ENCODE results near the gene BORCS6. TPM values are rescaled to one million over a fixed set of nuclear protein-coding genes. Genes with fewer than 3 reads are reported as not detected.
A peak's percentile ranks its signal among the peaks of the same experiment; 100 is the strongest.

Gene BORCS6
- total and polyA plus RNA-seq, 9 of the 15 experiments (the other 6 are each of a cell fraction or from before 2014, with no cell fraction given) = 0.01 to 7.4 (median 2.3) TPM

- TF ChIP-seq TBP (optimal IDR thresholded peaks at IDR 0.05; ENCODE audit: low read depth, low read length) (peak; percentile 99), CHD2 (IDR thresholded peaks at IDR 0.05; ENCODE audit: low read depth, low read length) (peak; percentile 34; the same call in 1 of the 2 replicates), BHLHE40 (IDR thresholded peaks at IDR 0.05; ENCODE audit: low read length) (peak; percentile 31), ZNF436 (CRISPR knock-in tag; IDR thresholded peaks at IDR 0.05) (no peak), TARDBP (IDR thresholded peaks at IDR 0.05) (peak; percentile 15; the same call in 1 of the 2 replicates), ZC3H8 (IDR thresholded peaks at IDR 0.05) (peak; percentile 72; the same call in 1 of the 2 replicates), KLF13 (tag; IDR thresholded peaks at IDR 0.05; ENCODE audit: borderline replicate concordance, low read depth) (no peak), PHF21A (IDR thresholded peaks at IDR 0.05; ENCODE audit: borderline replicate concordance, low read depth) (peak; percentile 79; the same call in 1 of the 2 replicates), DDX20 (tag; IDR thresholded peaks at IDR 0.05; ENCODE audit: low read depth) (no peak), STAT5A (IDR thresholded peaks at IDR 0.05; ENCODE audit: borderline replicate concordance, low read length) (no peak), TAF1 (IDR thresholded peaks at IDR 0.05; ENCODE audit: control insufficient read depth, extremely low read depth, insufficient read depth, low read length, severe bottlenecking) (no peak), BDP1 (IDR thresholded peaks at IDR 0.05; ENCODE audit: insufficient read depth, insufficient read length) (peak; percentile 65), ETV6 (IDR thresholded peaks at IDR 0.05; ENCODE audit: borderline replicate concordance in 1 of 2, low read depth in 2 of 2, low read length in 1 of 2) (peak in 1 of 2 experiments; percentile 12; a peak in 1 of 4 replicates), ETV6 (CRISPR knock-in tag; IDR thresholded peaks at IDR 0.05; ENCODE audit: borderline replicate concordance) (no peak), ID3 (CRISPR knock-in tag; IDR thresholded peaks at IDR 0.05) (no peak), ID3 (tag; IDR thresholded peaks at IDR 0.05) (peak; percentile 72; the same call in 1 of the 2 replicates), BRD9 (IDR thresholded peaks at IDR 0.05; ENCODE audit: low read depth, partially characterized antibody) (peak; percentile 83), RBFOX2 (IDR thresholded peaks at IDR 0.05; ENCODE audit: low read depth, low read length) (peak; percentile 66)
- TF ChIP-seq, protein P1, sequence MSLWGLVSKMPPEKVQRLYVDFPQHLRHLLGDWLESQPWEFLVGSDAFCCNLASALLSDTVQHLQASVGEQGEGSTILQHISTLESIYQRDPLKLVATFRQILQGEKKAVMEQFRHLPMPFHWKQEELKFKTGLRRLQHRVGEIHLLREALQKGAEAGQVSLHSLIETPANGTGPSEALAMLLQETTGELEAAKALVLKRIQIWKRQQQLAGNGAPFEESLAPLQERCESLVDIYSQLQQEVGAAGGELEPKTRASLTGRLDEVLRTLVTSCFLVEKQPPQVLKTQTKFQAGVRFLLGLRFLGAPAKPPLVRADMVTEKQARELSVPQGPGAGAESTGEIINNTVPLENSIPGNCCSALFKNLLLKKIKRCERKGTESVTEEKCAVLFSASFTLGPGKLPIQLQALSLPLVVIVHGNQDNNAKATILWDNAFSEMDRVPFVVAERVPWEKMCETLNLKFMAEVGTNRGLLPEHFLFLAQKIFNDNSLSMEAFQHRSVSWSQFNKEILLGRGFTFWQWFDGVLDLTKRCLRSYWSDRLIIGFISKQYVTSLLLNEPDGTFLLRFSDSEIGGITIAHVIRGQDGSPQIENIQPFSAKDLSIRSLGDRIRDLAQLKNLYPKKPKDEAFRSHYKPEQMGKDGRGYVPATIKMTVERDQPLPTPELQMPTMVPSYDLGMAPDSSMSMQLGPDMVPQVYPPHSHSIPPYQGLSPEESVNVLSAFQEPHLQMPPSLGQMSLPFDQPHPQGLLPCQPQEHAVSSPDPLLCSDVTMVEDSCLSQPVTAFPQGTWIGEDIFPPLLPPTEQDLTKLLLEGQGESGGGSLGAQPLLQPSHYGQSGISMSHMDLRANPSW (CRISPR knock-in tag; IDR thresholded peaks at IDR 0.05) = 0 out of 2 replicates have a peak, but pooled peaks have one; percentile 55
- TF ChIP-seq, protein P2, sequence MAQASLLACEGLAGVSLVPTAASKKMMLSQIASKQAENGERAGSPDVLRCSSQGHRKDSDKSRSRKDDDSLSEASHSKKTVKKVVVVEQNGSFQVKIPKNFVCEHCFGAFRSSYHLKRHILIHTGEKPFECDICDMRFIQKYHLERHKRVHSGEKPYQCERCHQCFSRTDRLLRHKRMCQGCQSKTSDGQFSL (CRISPR knock-in tag; IDR thresholded peaks at IDR 0.05) = peak; percentile 84
- TF ChIP-seq, protein P2 (tag; IDR thresholded peaks at IDR 0.05) = peak in 1 of 2 experiments; percentile 74; a peak in 2 of 4 replicates
- TF ChIP-seq, protein P3, sequence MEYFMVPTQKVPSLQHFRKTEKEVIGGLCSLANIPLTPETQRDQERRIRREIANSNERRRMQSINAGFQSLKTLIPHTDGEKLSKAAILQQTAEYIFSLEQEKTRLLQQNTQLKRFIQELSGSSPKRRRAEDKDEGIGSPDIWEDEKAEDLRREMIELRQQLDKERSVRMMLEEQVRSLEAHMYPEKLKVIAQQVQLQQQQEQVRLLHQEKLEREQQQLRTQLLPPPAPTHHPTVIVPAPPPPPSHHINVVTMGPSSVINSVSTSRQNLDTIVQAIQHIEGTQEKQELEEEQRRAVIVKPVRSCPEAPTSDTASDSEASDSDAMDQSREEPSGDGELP (CRISPR knock-in tag; IDR thresholded peaks at IDR 0.05; ENCODE audit: borderline replicate concordance) = peak; percentile 88
Observed at GRCh38 chr17:8220783-8221662, 31.0 kb upstream of the BORCS6 start (continued).
